GM12892 (cell line): ENCODE results near the gene ARHGAP26.

ENCODE experiments used
- POLR2A ChIP-seq: IDR thresholded peaks from 2 replicates; pipeline ENCODE4 v1.6.1; 2011; ENCODE audit warnings: low read depth, low read length, control low read depth
- POLR2AphosphoS5 ChIP-seq: IDR thresholded peaks from 2 replicates; pipeline ENCODE4 v1.6.1; 2011; ENCODE audit warnings: low read depth, low read length, control low read depth

DNA sequence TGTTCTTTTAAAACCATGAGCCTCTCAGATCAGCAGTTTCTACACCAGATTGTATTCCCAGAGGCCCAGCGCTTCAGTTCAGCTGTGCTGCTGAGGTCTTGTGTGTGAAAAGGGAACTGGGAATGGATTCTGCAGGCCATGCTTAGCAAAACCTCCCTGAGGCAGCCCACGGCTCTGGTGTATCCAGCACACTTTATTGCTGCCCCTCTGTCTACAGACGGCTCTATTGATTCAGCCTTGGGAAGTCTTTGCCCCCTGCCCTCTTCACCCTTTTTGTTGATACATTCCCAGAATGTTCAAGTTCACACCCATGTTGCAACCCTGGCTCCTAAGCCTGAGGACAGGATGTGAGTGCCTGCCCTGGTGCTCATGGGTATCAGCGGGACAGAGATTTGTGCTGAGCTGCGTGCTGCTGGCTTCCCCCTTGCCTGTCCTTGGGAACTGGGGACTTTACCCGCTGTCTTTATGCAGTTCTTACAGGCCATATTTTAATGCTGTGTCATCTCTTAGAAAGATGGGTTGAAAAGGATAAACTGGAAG is 37.3 kb downstream of the ARHGAP26 start:
- no peak for TF ChIP-seq POLR2AphosphoS5
- TF ChIP-seq POLR2A = no peak
